AG09319 (cell line): ENCODE measurements around the gene PC.

ENCODE experiments used
- DNase-seq: peaks from one replicate; pipeline ENCODE4 v3.0.0-alpha.2; 2010; ENCODE audit warnings: low read depth; ENCODE audit errors: extremely low read depth
- CTCF ChIP-seq: IDR thresholded peaks from 2 replicates; pipeline ENCODE4 v1.5.1; 2011; ENCODE audit warnings: low read depth, mild to moderate bottlenecking, inconsistent platforms, low read length, moderate library complexity

Gene PC

DNA sequence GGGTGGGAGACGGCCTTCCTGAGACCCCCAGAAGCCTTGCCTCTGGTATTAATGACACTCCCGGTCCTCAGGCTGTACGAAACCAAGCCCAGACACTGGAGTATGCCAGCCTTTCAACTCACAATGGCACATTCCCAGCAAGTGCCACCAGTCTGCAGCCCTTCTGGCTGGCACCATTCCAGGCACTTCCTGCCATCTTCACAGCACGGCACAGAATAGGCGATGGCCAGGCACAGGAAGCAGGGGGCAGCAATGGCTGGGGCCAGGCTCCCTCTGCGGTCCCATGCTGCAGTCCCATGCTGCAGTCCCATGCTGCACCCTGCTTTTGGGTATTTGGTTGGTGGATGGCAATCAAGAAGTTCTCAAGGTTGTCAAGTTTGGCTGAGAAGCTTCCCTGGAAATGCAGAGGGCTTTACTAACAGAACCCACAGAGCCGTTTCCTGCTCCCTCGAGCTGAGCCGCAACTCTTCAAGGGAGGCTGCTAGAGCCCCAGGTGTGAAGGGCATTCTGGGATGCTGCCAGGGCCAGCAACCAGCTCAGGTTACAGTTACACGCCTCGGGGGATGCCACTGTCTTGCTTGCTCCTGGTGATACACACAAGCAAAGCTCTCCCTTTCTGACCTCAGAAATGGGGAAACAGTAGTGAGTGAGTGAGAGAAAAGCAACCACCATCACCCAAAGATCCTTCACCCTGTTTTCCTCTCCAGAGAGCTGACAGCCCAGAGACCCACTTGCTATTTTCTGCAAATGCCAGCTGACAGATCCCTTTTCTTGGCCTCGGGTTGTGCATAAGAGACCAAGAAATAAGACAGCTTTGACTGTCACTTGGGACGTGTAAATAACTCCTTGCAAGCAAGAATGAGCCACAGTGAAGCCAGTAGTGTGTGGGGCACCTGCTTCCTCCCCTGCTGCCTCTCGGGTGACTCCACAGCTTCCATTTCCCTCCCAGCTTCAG lies 77.4 kb downstream of the PC start:
- TF ChIP-seq CTCF: no peak
- DNase-seq: no peak

DNA sequence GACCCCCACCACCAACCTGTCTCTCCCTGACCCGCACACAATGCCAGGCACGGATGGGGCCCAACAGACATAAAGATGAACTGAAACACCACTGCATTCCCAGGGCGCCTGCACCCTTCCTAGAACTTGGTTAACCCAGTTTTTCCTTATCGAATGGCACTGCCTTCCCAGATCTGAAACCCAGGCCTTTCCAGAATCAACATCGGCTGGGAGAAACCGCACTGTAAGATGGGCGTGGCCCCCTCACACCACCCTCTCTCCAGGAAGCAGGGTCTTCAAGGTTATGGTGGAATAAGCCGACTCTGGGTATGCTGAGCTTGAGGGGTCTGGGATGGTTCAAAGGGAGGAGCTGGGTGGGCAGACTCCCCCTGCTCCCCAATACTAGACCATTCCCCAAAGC lies 78.2 kb downstream of the PC start:
- TF ChIP-seq CTCF: no peak
- no peak for DNase-seq

- DNase-seq: no peak
- TF ChIP-seq CTCF: no peak
Observed at GRCh38 chr11:66879583-66879982, 78.6 kb downstream of the PC start.

DNA sequence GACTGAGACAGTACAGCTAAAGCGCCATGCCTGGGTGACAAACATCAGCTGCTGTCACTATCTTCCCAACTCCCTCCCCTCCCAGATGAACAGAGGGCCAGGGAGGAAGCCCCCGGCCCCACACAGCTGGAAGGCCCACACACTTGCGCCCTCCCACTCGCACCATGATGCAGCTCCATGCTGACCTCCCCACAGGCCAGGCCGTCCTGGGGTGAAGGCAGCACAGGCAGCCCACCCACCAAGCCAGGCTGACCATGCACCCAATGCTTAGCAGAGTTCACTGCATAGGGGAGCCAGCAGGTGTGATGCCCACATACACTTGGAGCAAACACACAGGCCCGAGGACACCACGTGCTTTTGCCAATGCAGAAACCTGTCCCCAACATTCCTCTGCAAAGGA lies 79.2 kb downstream of the PC start:
- TF ChIP-seq CTCF: no peak
- DNase-seq: no peak

GRCh38 chr11:66878474-66878873 lies 79.7 kb downstream of the PC start:
- no peak for TF ChIP-seq CTCF
- DNase-seq: no peak

GRCh38 chr11:66877588-66878385 lies 80.4 kb downstream of the PC start:
- TF ChIP-seq CTCF: no peak
- DNase-seq: no peak

GRCh38 chr11:66875378-66875777 lies 82.8 kb downstream of the PC start:
- TF ChIP-seq CTCF: no peak
- DNase-seq: no peak
